ENCODE data around the gene EYA3.

The EYA3 gene, protein sequence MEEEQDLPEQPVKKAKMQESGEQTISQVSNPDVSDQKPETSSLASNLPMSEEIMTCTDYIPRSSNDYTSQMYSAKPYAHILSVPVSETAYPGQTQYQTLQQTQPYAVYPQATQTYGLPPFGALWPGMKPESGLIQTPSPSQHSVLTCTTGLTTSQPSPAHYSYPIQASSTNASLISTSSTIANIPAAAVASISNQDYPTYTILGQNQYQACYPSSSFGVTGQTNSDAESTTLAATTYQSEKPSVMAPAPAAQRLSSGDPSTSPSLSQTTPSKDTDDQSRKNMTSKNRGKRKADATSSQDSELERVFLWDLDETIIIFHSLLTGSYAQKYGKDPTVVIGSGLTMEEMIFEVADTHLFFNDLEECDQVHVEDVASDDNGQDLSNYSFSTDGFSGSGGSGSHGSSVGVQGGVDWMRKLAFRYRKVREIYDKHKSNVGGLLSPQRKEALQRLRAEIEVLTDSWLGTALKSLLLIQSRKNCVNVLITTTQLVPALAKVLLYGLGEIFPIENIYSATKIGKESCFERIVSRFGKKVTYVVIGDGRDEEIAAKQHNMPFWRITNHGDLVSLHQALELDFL

DNA sequence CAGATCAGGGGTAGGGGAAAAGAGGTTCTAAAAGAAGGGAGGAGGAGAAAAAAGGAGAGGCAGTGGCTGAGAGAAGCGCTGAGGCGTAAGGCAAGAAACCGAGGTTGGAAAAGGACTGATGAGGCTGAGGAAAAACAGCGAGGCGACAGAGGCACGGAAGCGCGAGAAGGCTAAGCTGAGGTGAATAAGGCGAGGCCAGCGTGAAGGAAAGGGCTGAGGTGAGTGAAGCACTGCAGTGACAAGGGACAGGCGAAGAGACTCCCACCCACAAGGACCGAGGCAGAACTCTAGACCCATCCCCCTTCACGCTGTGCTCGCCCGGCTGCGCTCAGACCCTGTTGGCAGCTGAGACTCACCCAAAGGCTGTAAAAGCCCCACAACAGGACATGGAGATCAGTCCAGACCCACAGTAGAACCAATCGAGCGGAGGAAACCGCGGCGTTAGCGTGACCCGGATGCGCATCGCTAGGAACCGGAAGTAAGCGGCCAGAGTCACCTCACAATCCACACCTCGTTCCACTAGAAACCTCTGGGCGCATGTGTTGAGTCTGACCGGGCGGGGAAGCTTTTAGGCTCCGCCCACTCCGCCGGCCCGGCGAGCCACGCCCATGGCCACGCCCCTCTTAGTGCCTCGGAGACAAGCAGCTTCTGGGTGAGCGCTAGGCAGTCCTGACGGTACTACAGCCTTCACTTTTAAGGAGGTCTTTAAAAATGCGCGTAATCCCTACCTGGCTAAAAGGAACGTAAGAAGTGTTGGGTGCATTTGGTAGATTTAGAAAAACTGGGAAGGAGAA is at the start of gene EYA3:
EYA3 (minus strand) TSS at position 443 of the 794 bp plus-strand sequence. CDS start 30,584 bp downstream, outside the sequence.
- TF ChIP-seq, protein P1, sequence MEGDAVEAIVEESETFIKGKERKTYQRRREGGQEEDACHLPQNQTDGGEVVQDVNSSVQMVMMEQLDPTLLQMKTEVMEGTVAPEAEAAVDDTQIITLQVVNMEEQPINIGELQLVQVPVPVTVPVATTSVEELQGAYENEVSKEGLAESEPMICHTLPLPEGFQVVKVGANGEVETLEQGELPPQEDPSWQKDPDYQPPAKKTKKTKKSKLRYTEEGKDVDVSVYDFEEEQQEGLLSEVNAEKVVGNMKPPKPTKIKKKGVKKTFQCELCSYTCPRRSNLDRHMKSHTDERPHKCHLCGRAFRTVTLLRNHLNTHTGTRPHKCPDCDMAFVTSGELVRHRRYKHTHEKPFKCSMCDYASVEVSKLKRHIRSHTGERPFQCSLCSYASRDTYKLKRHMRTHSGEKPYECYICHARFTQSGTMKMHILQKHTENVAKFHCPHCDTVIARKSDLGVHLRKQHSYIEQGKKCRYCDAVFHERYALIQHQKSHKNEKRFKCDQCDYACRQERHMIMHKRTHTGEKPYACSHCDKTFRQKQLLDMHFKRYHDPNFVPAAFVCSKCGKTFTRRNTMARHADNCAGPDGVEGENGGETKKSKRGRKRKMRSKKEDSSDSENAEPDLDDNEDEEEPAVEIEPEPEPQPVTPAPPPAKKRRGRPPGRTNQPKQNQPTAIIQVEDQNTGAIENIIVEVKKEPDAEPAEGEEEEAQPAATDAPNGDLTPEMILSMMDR (IDR thresholded peaks at IDR 0.05; ENCODE audit: low read depth, low read length): no peak
- DNase-seq (ENCODE audit: extremely low read depth, low read depth): peak; percentile 94

DNA sequence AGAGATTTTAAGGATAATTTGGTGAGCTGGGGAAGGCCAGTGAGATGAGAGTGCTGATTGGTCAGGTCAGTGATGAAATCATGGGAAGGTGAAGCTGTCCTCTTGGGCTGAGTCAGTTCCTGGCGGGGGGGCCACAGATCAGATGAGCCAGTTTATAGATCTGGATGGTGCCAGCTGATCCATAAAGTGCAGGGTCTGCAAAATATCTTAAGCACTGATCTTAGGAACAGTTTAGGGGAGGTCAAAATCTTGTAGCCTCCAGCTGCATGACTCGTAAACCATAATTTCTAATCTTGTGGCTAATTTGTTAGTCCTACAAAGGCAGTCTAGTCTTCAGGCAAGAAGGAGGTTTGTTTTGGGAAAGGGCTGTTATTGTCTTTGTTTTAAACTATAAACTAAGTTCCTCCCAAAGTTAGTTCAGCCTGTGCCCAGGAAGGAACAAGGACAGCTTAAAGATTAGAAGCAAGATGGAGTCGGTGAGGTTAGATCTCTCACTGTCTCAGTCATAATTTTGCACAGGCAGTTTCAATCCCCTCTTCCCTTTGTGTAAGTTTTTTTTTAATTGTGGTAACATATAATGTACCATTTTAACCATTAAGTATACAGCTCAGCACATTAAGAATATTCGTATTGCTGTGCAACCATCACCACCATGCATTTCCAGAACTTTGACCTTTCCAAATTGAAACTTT is 48.7 kb upstream of the EYA3 start:
- TF ChIP-seq, protein P1 (IDR thresholded peaks at IDR 0.05; ENCODE audit: low read depth, low read length): no peak
- no peak for DNase-seq (ENCODE audit: extremely low read depth, low read depth)

DNA sequence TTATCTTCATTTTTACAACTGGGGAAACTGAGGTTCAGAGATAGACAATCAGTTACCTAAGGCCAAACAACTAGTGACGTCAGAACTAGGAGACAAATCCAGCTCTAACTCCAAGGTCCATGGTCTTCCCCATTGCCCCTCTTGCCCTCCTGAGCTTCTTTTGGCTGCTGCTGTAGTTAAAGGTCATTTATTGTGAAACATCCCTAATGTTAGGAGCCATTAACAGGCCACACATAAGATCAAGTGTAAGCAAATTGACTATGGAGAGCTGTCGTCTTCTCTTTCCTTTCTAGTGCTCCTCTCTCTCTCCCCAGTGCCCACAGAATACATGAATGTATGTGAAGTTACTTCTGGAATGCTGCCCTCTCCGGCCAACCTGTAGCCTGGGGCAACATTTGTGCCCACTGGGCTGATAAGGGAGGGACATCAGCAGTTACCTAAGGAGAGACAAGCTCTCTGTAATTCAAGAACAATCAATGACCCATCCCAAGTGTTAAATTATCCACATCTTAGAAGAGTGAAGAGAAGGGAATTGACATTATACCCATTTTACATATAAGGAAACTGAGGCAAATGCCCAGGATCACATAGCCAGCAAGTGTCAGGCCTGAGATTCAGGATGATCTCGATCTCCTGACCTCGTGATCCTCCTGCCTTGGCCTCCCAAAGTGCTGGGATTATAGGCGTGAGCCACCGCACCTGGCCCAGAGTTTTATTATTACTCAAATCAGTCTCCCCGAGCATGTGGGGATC is 47.9 kb upstream of the EYA3 start:
- TF ChIP-seq, protein P1 (IDR thresholded peaks at IDR 0.05; ENCODE audit: low read depth, low read length): no peak

DNA sequence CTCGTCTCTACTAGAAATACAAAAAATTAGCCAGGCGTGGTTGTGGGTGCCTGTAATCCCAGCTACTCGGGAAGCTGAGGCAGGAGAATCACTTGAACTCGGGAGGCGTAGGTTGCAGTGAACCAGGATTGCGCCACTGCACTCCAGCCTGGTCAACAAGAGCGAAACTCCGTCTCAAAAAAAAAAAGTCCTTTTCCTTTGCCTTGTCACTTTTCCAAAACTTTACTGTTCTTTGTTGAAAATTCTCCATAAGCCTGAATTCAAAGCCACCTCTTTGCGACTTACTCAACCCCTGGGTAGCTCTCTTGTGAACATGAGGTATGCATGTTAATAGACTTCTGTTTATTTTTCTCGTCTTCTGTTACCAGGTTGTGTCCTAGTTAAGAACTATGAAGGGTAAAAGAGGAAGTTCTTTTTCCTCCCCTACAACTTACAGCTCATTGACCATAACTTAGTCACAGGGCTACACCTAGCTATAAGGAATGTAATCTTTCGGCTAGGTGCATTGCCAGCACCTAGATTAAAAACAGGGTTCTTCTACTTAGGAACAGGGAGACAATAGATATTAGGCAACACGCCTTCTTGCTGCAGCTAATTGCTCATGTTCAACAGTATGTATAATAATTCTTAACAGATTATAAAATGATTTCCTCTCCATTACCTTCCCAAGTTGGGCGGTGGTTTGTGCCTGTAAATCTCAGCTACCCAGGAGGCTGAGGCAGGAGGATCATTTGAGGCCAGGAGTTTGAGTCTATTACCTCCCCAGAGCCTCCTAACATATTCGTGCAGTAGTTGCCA is 47.2 kb upstream of the EYA3 start:
- TF ChIP-seq, protein P1 (IDR thresholded peaks at IDR 0.05; ENCODE audit: low read depth, low read length): no peak
- DNase-seq (ENCODE audit: extremely low read depth, low read depth): no peak

More for the DNA sequence above, 47.9 kb upstream of the EYA3 start:
- no peak for DNase-seq (ENCODE audit: extremely low read depth, low read depth)

DNA sequence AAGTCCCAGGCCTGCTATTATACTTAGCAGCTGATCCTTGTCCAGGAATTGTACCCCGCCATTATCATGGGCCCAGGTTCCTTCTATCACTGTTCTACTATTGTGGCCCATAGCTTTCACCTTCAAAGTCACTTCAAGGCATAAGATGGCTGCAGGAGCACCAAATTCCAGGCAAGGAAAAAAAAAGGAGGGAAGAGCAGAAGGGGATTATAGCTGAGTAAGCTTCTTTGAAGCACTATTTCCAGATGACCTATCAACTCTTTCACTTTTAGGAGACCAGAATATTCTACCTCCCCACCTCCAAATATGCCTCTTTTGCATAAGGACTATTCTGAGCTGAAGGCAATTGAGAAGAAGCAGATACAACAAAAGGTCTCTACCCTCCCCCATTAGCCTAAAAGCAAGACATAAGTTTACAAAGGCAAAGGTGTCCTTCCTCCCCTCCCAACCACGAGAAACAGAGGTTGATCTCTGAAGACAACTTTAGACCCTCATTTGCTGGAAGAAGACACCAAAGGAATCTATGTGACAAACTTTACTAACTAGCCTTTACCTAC is 46.3 kb upstream of the EYA3 start:
- TF ChIP-seq, protein P1 (IDR thresholded peaks at IDR 0.05; ENCODE audit: low read depth, low read length): no peak
- no peak for DNase-seq (ENCODE audit: extremely low read depth, low read depth)

Data from AG09319 (cell line).